H9 (cell line): ENCODE measurements around the gene ECE1. TPM values are rescaled to one million over a fixed set of nuclear protein-coding genes. Genes with fewer than 3 reads are reported as not detected.

Experiments
- DNase-seq: peaks from one replicate; pipeline ENCODE4 v3.0.0-alpha.2; 2017
- H2AFZ ChIP-seq: one replicate; pipeline ENCODE4 v1.6.1; 2013; ENCODE audit warnings: mild to moderate bottlenecking, low read length, control low read depth, moderate library complexity
- H2AK5ac ChIP-seq: 2 replicates; pipeline ENCODE4 v1.6.1; 2013; ENCODE audit warnings: low read length, control low read depth, mixed read lengths; ENCODE audit not compliant: insufficient read length
- H2BK120ac ChIP-seq: one replicate; pipeline ENCODE4 v1.6.1; 2013; ENCODE audit warnings: low read depth, mild to moderate bottlenecking, low read length, control low read depth, inconsistent platforms; ENCODE audit not compliant: poor library complexity, severe bottlenecking
- H2BK12ac ChIP-seq: 2 replicates; pipeline ENCODE4 v1.6.1; 2013; ENCODE audit warnings: low read length, control low read depth, mixed read lengths, low read depth; ENCODE audit not compliant: insufficient read length
- H2BK15ac ChIP-seq: 2 replicates; pipeline ENCODE4 v1.6.1; 2013; ENCODE audit warnings: low read depth, low read length, control low read depth
- H2BK20ac ChIP-seq: one replicate; pipeline ENCODE4 v1.6.1; 2013; ENCODE audit warnings: low read depth, mild to moderate bottlenecking, low read length, control low read depth, inconsistent platforms; ENCODE audit not compliant: poor library complexity, severe bottlenecking
- H2BK5ac ChIP-seq: 2 replicates; pipeline ENCODE4 v1.6.1; 2013; ENCODE audit warnings: low read length, control low read depth, mixed read lengths; ENCODE audit not compliant: insufficient read length
- H3K14ac ChIP-seq: 2 replicates; pipeline ENCODE4 v1.6.1; 2013; ENCODE audit warnings: low read length, control low read depth; ENCODE audit not compliant: insufficient read depth
- H3K18ac ChIP-seq: 2 replicates; pipeline ENCODE4 v1.6.1; 2013; ENCODE audit warnings: low read depth, mild to moderate bottlenecking, mixed read lengths, low read length, control low read depth; ENCODE audit not compliant: insufficient read length
- H3K23ac ChIP-seq: 2 replicates; pipeline ENCODE4 v1.6.1; 2013; ENCODE audit warnings: low read length, control low read depth, mixed read lengths, low read depth; ENCODE audit not compliant: insufficient read length
- H3K23me2 ChIP-seq: 2 replicates; pipeline ENCODE4 v1.6.1; 2013; ENCODE audit warnings: low read depth, mild to moderate bottlenecking, mixed read lengths, low read length, control low read depth; ENCODE audit not compliant: insufficient read length, poor library complexity, severe bottlenecking
- H3K27ac ChIP-seq: 2 replicates; pipeline ENCODE4 v1.5.1; 2013; ENCODE audit warnings: low read length, control low read depth, mixed read lengths, low read depth; ENCODE audit not compliant: insufficient read length
- H3K27me3 ChIP-seq: 2 replicates; pipeline ENCODE4 v1.6.1; 2013; ENCODE audit warnings: low read length, control low read depth, inconsistent platforms; ENCODE audit not compliant: insufficient read depth
- H3K4ac ChIP-seq: 2 replicates; pipeline ENCODE4 v1.6.1; 2013; ENCODE audit warnings: low read depth, mild to moderate bottlenecking, control low read depth, inconsistent platforms, low read length, moderate library complexity
- H3K4me1 ChIP-seq: 2 replicates; pipeline ENCODE4 v1.6.1; 2013; ENCODE audit warnings: low read length, control low read depth, inconsistent platforms; ENCODE audit not compliant: insufficient read depth
- H3K4me2 ChIP-seq: 2 replicates; pipeline ENCODE4 v1.6.1; 2013; ENCODE audit warnings: low read length, control low read depth, mixed read lengths; ENCODE audit not compliant: insufficient read length, insufficient read depth
- H3K56ac ChIP-seq: 2 replicates; pipeline ENCODE4 v1.6.1; 2013; ENCODE audit warnings: low read depth, mild to moderate bottlenecking, mixed read lengths, low read length, control low read depth; ENCODE audit not compliant: insufficient read length
- H3K79me1 ChIP-seq: 2 replicates; pipeline ENCODE4 v1.6.1; 2013; ENCODE audit warnings: low read depth, mild to moderate bottlenecking, moderate library complexity, low read length, control low read depth, inconsistent platforms; ENCODE audit not compliant: insufficient read depth, poor library complexity, severe bottlenecking
- H3K79me2 ChIP-seq: 2 replicates; pipeline ENCODE4 v1.6.1; 2013; ENCODE audit warnings: low read length, control low read depth, inconsistent platforms; ENCODE audit not compliant: insufficient read depth
- H3K9ac ChIP-seq: 2 replicates; pipeline ENCODE4 v1.6.1; 2013; ENCODE audit warnings: low read length, control low read depth, mixed read lengths; ENCODE audit not compliant: insufficient read length; ENCODE audit errors: extremely low read depth
- H3K9me3 ChIP-seq: one replicate; pipeline ENCODE4 v1.6.1; 2013; ENCODE audit warnings: low read depth, low read length, inconsistent platforms; ENCODE audit not compliant: control insufficient read depth
- H3T11ph ChIP-seq: one replicate; pipeline ENCODE4 v1.6.1; 2013; ENCODE audit warnings: mild to moderate bottlenecking, low read length, control low read depth, inconsistent platforms
- H4K20me1 ChIP-seq: one replicate; pipeline ENCODE4 v1.6.1; 2013; ENCODE audit not compliant: control insufficient read depth, insufficient read length, insufficient read depth
- H4K5ac ChIP-seq: 2 replicates; pipeline ENCODE4 v1.6.1; 2013; ENCODE audit warnings: low read depth, mild to moderate bottlenecking, mixed read lengths, low read length, control low read depth; ENCODE audit not compliant: insufficient read length
- H4K8ac ChIP-seq: replicated peaks from 2 replicates; pipeline ENCODE4 v1.6.1; 2013; ENCODE audit warnings: low read length, control low read depth, mixed read lengths, low read depth; ENCODE audit not compliant: insufficient read length
- H4K91ac ChIP-seq: 2 replicates; pipeline ENCODE4 v1.6.1; 2013; ENCODE audit warnings: low read depth, mild to moderate bottlenecking, moderate library complexity, mixed read lengths, low read length, control low read depth; ENCODE audit not compliant: insufficient read length
- H3K27ac Mint-ChIP-seq, 3 experiments: 2 replicates in 2 of 3; 3 replicates in 1 of 3; pipeline ENCODE4 v1.8.0; 2020 to 2021; ENCODE audit warnings: mixed read lengths in 3 of 3, mild to moderate bottlenecking in 1 of 3, moderate library complexity in 1 of 3
- H3K27me3 Mint-ChIP-seq: 2 replicates; pipeline ENCODE4 v1.8.0; 2021; ENCODE audit warnings: low read depth, mild to moderate bottlenecking, moderate library complexity, mixed read lengths
- H3K36me3 Mint-ChIP-seq, 3 experiments: 2 replicates in 2 of 3; 3 replicates in 1 of 3; pipeline ENCODE4 v1.8.0; 2020 to 2021; ENCODE audit warnings: low read depth in 3 of 3, mixed read lengths in 3 of 3; ENCODE audit not compliant: insufficient read depth in 1 of 3
- H3K4me1 Mint-ChIP-seq, 2 experiments: 2 replicates each; pipeline ENCODE4 v1.8.0; 2020; ENCODE audit warnings: mixed read lengths in 2 of 2
- H3K4me3 Mint-ChIP-seq, 2 experiments: 2 replicates in 1 of 2; 3 replicates in 1 of 2; pipeline ENCODE4 v1.8.0; 2020 to 2021; ENCODE audit warnings: mild to moderate bottlenecking in 2 of 2, mixed read lengths in 2 of 2, moderate library complexity in 1 of 2
- H3K9me3 Mint-ChIP-seq, 2 experiments: 2 replicates in 1 of 2; 3 replicates in 1 of 2; pipeline ENCODE4 v1.8.0; 2020; ENCODE audit warnings: mild to moderate bottlenecking in 2 of 2, mixed read lengths in 2 of 2, moderate library complexity in 1 of 2
- WGBS: extraction: QIAGEN DNeasy Blood & Tissue Kit; methylation state at CpG from one replicate; pipeline ENCODE4 v1.1.7; 2013; ENCODE audit warnings: missing lambda C conversion rate, low lambda C conversion rate, mixed read lengths; ENCODE audit not compliant: insufficient read length; ENCODE audit errors: extremely low coverage; 5-methylcytosine and 5-hydroxymethylcytosine counted together
- total RNA-seq: library from RNA; stranded (reverse); gene quantifications from 2 replicates; pipeline ENCODE4 v1.2.1, GENCODE V29; 2021
- TF ChIP-seq, protein P1 (sequence below): fragments of 200-600 bp; sonication (generic); conservative IDR thresholded peaks from 3 replicates; pipeline ENCODE4 v1.8.0; 2021; ENCODE audit warnings: antibody characterized with exemption, mild to moderate bottlenecking

The ECE1 gene
- total RNA-seq, 1 experiment from 2014 or later = 31.1 TPM

DNA sequence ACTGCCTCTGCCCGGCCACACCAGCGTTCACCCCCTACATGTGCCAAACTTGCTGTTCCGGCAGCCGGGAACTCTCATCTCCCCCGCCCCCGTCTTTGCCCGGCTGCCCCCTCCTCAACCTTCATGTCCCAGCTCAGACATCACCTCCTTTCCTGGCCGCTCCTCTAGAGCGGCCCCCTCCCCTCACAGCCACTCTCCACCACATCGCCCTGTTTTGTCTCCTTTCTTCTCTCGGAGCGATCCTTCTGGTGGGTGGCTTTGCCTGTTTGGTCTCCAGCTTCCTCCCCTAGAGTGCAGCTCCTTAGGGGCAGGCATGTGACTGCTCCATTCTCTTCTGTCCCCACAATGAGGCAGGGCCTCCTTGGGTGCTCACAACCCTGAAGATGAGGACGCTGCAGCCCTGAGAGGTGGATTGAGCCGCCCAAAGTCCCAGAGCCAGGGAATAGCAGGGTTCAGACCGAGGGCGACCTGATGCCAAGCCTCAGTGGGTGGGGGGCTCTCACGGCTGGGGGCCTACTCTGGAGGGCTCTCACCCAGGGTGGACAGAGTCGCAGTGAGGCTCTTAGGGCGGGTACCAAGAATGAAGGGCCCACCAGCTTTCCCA, 44.9 kb upstream of the ECE1 start:
- WGBS = no CpG with 5 or more reads among the region's 19 CpGs
- Histone ChIP-seq H2AK5ac (no peak overlapping the region), H3K27me3 (no peaks in the 10 kb centered on the region), H3K4ac (peak overlapping the region; percentile 21; the same call in 1 of the 2 replicates), H2BK15ac (no peak overlapping the region), H3K4me2 (no peak overlapping the region), H3K9me3 (no peaks in the 10 kb centered on the region), H2AFZ (no peak overlapping the region), H3K9ac (no peak overlapping the region), H3K27ac (no peak overlapping the region), H3K4me1 (no peaks in the 10 kb centered on the region; the same call in 1 of the 2 replicates), H4K5ac (no peak overlapping the region), H4K8ac (no peak overlapping the region), H3K18ac (peak overlapping the region; percentile 46), H3K79me1 (no peaks in the 10 kb centered on the region), H3T11ph (no peak overlapping the region), H4K91ac (no peak overlapping the region), H3K56ac (no peak overlapping the region), H3K23me2 (no peaks in the 10 kb centered on the region), H3K79me2 (0 out of 2 replicates have a peak, but pooled peaks cover 2% of the 10 kb centered on the region), H2BK20ac (no peak overlapping the region), H2BK5ac (no peak overlapping the region), H4K20me1 (no peaks in the 10 kb centered on the region), H2BK120ac (no peak overlapping the region), H3K23ac (no peak overlapping the region), H2BK12ac (no peak overlapping the region), H3K14ac (peak overlapping the region; percentile 69; the same call in 1 of the 2 replicates)
- H3K27me3 Mint-ChIP-seq = peaks cover 4% of the 10 kb centered on the region
- no peaks in the 10 kb centered on the region for H3K9me3 Mint-ChIP-seq
- H3K36me3 Mint-ChIP-seq = no peaks in the 10 kb centered on the region; a peak in 1 of 7 replicates
- DNase-seq = no peak
- H3K4me1 Mint-ChIP-seq = peaks cover 39 to 64% of the 10 kb centered on the region in 2 experiments
- peak overlapping the region in 1 of 3 experiments; percentile 97; a peak in 3 of 7 replicates for H3K27ac Mint-ChIP-seq
- TF ChIP-seq, protein P1, sequence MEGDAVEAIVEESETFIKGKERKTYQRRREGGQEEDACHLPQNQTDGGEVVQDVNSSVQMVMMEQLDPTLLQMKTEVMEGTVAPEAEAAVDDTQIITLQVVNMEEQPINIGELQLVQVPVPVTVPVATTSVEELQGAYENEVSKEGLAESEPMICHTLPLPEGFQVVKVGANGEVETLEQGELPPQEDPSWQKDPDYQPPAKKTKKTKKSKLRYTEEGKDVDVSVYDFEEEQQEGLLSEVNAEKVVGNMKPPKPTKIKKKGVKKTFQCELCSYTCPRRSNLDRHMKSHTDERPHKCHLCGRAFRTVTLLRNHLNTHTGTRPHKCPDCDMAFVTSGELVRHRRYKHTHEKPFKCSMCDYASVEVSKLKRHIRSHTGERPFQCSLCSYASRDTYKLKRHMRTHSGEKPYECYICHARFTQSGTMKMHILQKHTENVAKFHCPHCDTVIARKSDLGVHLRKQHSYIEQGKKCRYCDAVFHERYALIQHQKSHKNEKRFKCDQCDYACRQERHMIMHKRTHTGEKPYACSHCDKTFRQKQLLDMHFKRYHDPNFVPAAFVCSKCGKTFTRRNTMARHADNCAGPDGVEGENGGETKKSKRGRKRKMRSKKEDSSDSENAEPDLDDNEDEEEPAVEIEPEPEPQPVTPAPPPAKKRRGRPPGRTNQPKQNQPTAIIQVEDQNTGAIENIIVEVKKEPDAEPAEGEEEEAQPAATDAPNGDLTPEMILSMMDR = 0 out of 3 replicates have a peak, but pooled peaks have one; percentile 22
- H3K4me3 Mint-ChIP-seq = peak overlapping the region; percentile 47 to 73
